ENCODE results near the gene MFSD2A. TPM values are rescaled to one million over a fixed set of nuclear protein-coding genes. Genes with fewer than 3 reads are reported as not detected.

MFSD2A gene
- total RNA-seq, 1 donor from 2014 or later, result 225 TPM

GRCh38 chr1:39936724-39937491, 18.0 kb upstream of the MFSD2A start:
- Histone ChIP-seq H3K4me1 (peaks cover 31% of the 10 kb centered on the region), H3K27ac (peak overlapping the region; percentile 26), H3K9me3 (no peaks in the 10 kb centered on the region), H3K4me3 (no peak overlapping the region), H3K36me3 (no peaks in the 10 kb centered on the region), H3K27me3 (no peaks in the 10 kb centered on the region)
- TF ChIP-seq, protein P1, sequence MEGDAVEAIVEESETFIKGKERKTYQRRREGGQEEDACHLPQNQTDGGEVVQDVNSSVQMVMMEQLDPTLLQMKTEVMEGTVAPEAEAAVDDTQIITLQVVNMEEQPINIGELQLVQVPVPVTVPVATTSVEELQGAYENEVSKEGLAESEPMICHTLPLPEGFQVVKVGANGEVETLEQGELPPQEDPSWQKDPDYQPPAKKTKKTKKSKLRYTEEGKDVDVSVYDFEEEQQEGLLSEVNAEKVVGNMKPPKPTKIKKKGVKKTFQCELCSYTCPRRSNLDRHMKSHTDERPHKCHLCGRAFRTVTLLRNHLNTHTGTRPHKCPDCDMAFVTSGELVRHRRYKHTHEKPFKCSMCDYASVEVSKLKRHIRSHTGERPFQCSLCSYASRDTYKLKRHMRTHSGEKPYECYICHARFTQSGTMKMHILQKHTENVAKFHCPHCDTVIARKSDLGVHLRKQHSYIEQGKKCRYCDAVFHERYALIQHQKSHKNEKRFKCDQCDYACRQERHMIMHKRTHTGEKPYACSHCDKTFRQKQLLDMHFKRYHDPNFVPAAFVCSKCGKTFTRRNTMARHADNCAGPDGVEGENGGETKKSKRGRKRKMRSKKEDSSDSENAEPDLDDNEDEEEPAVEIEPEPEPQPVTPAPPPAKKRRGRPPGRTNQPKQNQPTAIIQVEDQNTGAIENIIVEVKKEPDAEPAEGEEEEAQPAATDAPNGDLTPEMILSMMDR (IDR thresholded peaks at IDR 0.05), result no peak
- intact Hi-C loops (cut with DNase I), result no loop called here
- no peak for DNase-seq
- peak; percentile 52 for ATAC-seq

DNA sequence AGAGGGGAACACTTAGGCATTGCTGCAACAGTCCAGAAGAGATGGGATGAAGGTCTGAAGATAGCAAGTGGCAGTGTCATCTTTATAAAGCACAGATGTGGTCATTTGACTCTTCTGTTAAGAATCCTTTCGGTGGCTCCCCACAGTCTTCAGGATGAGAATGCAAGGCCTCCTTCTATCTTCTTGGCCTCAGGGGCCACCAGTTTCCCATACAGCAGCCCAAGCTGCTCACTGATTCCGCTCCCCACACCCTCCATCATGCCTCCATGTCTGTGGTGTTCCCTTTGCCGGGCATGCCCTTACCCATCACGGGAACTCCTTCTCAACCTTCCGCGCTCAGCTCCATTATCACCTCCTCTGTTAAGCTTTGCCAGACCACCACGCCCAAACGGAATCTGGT, 16.1 kb upstream of the MFSD2A start:
- TF ChIP-seq, protein P1 (IDR thresholded peaks at IDR 0.05), result no peak
- ATAC-seq (no peak), DNase-seq (no peak)
- intact Hi-C loops (cut with DNase I), result no loop called here
- Histone ChIP-seq H3K4me3 (no peak overlapping the region), H3K4me1 (peaks cover 26% of the 10 kb centered on the region), H3K27me3 (no peaks in the 10 kb centered on the region), H3K9me3 (no peaks in the 10 kb centered on the region), H3K36me3 (no peaks in the 10 kb centered on the region), H3K27ac (no peak overlapping the region)

- TF ChIP-seq, protein P1 (IDR thresholded peaks at IDR 0.05), result no peak
- peak; percentile 39 for ATAC-seq
Measured at GRCh38 chr1:39940253-39940652, 14.7 kb upstream of the MFSD2A start.

DNA sequence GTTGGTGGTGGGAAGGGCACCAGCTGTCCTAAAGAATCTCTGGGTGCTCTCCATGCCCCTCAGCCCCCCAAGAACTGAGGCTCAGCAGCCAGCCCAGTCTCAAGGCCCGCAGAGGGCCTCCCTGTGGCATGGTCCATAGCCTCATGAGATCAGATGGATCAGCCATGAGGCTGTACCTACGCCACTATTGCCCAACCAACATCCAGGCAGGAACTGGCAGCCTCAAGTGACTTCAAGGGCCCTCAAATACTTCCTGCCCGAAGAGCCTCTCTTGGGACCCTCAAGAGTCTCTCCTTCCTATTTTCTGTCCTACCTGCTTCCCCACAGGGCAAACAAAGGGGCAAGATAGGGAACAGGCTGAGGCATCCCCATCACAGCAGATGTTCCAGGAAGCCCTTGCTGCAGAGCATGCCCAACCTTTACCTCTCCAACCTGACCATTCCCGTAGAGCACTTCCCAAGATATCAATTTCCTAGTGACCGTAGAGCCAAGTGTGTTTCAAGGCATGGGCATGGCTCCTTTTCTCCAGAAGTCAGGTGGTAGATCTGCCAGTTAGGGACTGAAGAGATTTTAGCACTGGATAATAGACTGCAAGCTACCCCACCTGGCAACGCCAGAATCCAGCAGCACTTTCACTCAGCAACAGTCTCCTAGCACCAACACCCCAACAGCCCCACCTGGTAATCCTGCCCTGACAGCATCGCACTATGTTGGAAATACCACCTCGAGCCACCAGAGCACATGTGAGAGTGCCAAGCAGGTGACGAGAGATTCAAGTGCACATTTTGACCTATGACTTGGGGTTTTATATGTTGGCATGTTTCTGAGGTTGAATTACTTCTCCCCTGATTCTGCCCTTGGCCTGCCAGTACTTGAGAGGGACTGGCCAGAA, 13.7 kb upstream of the MFSD2A start:
- DNase-seq (peak; percentile 66), ATAC-seq (peak; percentile 67)
- H3K4me3 ChIP-seq, result no peak overlapping the region
- peak overlapping the region; percentile 30 for H3K27ac ChIP-seq
- intact Hi-C loops (cut with DNase I), result no loop called here
- no peaks in the 10 kb centered on the region for H3K36me3 ChIP-seq
- TF ChIP-seq, protein P1 (IDR thresholded peaks at IDR 0.05), result no peak
- H3K4me1 ChIP-seq, result peaks cover 16% of the 10 kb centered on the region
- H3K27me3 ChIP-seq, result no peaks in the 10 kb centered on the region
- H3K9me3 ChIP-seq, result no peaks in the 10 kb centered on the region

More at GRCh38 chr1:39940253-39940652, 14.7 kb upstream of the MFSD2A start:
- Histone ChIP-seq H3K9me3 (no peaks in the 10 kb centered on the region), H3K27me3 (no peaks in the 10 kb centered on the region), H3K4me3 (no peak overlapping the region), H3K4me1 (peaks cover 16% of the 10 kb centered on the region), H3K27ac (peak overlapping the region; percentile 30), H3K36me3 (no peaks in the 10 kb centered on the region)
- intact Hi-C loops (cut with DNase I), result no loop called here
- DNase-seq, result no peak

- Histone ChIP-seq H3K4me3 (no peak overlapping the region), H3K4me1 (peaks cover 6% of the 10 kb centered on the region), H3K36me3 (no peaks in the 10 kb centered on the region), H3K27me3 (no peaks in the 10 kb centered on the region), H3K9me3 (no peaks in the 10 kb centered on the region), H3K27ac (no peak overlapping the region)
- ATAC-seq, result no peak
- TF ChIP-seq, protein P1 (IDR thresholded peaks at IDR 0.05), result no peak
- intact Hi-C loops (cut with DNase I), result no loop called here
- DNase-seq, result no peak
Measured at GRCh38 chr1:39943471-39944290, 11.3 kb upstream of the MFSD2A start.
